Measurements from ENCODE around the gene NIPAL4.

NIPAL4 gene

GRCh38 chr5:157511651-157512644 is 51.9 kb downstream of the NIPAL4 start:
- FAIRE-seq (no peak), DNase-seq (ENCODE audit: insufficient read length, low spot score) (no peak)

GRCh38 chr5:157513182-157513581 is 53.2 kb downstream of the NIPAL4 start:
- no peak for FAIRE-seq
- no peak for DNase-seq (ENCODE audit: insufficient read length, low spot score)

- DNase-seq (ENCODE audit: insufficient read length, low spot score) = no peak
- no peak for FAIRE-seq
Observed at GRCh38 chr5:157514974-157515373, 55.0 kb downstream of the NIPAL4 start.

DNA sequence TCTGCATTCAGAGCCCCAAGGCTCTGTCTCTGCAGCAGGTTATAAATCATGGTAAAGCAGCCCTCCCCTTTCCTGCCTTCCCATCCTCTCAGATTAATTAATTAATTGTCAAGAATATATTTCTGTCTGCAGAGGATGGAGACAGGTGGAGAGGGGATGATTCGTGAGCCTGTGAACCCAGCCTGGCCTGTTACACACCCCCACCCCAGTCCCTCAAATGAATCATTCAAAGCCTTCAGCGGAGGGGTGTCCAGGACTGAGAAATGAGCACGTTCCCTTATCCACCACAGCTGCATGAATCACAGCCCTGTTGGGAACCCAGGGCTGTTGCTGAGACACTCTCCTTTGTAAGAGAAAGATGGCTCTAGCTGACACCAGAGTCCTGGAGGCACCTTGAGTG is 56.0 kb downstream of the NIPAL4 start:
- no peak for FAIRE-seq
- DNase-seq (ENCODE audit: insufficient read length, low spot score) = no peak

DNA sequence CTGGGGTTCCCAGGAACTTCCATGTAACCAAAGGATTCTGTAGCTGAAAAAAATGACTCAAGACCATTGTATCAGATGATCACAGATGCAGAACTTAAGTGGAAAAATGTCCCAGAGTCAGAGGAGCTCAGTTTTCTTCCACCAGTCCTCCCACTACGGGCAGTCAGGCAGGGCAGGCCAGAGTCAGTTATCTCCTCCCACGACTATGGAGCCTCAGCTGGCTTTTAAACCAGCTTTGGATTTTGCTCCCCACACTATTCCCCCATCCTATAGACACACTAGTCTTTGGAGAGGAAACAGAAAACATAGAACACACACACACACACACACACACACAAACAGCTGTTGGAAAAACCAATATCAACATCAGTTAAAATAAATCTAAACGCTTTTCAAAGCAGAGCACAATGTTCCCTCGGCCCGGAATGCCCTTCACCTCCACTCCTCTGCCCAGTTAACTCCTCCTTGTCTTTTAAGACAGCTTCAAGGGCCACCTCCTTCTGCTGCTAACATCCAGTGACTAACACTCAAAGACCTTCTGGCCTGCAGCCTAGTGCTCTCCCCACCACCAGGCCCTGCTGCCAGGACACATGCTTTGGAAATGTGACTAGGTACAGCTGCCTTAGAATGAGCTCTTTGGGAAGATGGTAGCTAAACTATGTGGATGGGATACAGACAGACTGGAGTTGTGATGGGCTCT is 56.8 kb downstream of the NIPAL4 start:
- no peak for DNase-seq (ENCODE audit: insufficient read length, low spot score)
- no peak for FAIRE-seq

DNA sequence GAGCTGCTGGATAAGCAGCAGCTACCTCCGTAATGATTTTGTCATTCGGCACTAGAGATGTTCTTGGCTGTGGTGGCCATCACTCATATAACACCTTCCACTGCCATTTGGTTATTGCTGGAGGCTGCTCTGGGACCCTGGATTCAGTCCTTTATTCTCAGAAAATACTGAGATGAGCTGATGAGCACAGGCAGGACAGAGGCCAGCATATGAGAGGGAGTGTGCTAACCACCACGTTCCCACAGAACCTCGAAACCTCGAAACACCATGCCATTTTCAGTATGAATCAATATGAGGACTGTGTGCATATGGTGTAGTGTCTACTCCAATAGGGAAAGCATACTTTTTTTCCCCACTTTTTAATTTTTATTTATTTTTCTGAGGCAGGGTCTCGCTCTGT is 59.0 kb downstream of the NIPAL4 start:
- peak; percentile 77 for FAIRE-seq
- no peak for DNase-seq (ENCODE audit: insufficient read length, low spot score)

DNA sequence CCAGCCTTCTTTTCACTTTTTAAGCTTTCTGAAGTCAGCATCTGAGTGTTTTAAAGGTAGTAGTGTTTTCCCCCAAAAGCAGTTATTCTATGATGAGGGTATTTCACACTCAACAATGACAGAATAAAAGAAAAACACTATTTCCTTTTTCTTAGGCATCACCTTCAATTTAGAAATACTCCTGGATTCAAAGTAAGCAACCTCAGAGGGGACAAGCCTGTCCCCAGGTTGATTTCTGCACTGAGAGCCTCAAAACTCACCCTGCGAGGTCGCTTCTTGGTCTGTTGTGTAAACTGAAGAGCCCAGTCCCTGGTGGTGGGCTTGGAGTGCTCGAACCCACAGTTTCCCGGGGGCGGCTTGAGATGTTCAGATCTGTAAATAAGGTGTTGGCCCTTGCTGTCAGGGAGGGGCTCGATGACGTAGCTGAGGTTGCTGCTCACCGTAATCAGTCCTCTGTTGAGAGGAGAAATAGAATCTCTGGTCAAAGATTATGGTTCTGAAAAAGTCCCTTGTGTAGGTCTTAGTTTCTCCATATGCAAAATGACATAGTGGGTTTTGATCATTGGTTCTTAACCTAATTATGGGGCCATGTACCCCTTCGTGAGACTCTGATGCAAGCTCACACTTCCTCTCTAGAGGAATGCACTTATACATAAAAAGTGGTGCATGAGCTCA is 59.7 kb downstream of the NIPAL4 start:
- DNase-seq (ENCODE audit: insufficient read length, low spot score) = no peak
- peak; percentile 40 for FAIRE-seq

DNA sequence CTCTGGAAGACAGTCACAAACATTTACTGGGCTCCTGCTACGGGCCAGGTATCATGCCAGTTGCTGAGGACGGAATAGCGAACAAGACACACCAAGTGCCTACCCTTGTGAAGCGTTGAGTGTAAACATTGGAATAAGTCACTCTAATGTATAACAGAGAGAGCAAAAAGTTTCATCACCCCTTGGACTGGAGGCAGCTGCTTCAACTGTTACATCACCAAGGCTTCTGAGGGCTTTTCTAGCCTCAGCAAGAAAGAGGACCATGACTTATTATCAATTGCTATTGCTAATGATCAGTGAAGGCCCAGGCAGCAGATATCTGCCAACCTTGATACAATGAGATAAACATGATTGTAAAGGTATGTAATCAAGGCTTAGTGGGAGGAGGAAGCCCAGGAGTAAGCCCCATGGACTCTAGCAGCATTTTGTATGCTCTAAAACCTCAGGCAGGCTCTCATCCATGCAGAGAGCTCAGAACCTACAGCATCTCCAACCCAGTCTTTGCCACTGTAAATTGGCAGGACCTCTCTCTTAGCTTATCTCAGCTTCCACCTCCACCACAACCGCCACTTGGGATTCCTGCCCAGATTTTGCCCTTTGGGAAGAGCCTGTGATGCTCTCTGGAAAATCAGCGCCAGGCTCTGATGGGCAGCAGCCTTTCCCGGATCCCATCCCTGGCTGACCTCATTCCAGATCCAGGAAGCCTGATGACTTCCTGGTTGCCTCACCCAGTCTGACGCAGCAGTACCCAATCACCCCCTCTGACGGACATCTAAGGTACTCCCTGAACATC is 61.1 kb downstream of the NIPAL4 start:
- DNase-seq (ENCODE audit: insufficient read length, low spot score) (no peak), FAIRE-seq (no peak)

- DNase-seq (ENCODE audit: insufficient read length, low spot score) (no peak), FAIRE-seq (no peak)
Observed at GRCh38 chr5:157521704-157522029, 61.7 kb downstream of the NIPAL4 start.

DNA sequence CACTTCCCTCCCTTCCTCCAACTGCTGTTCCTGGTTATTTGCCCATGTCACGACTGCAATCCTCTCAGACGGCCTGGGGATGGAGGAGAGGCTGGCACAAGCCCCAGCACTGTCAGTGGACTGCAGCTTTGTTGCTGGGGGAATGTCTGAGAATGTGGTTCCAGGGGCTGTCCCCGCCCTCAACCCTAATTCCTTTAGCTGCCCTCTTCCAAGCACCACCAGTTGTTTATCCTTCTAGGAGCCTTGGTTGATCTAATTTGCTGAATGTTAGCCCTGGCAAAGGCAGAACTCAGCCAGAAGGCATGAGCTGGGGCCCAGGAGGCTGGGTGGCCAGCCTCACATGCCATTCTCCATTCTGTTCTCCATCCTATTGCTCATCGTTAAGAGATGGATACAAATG is 64.0 kb downstream of the NIPAL4 start:
- FAIRE-seq = no peak

More for the DNA sequence above, 64.0 kb downstream of the NIPAL4 start:
- no peak for DNase-seq (ENCODE audit: insufficient read length, low spot score)
